H9 (cell line): ENCODE results near the gene FNDC3A. TPM values are rescaled to one million over a fixed set of nuclear protein-coding genes. Genes with fewer than 3 reads are reported as not detected.

ENCODE experiments used
- DNase-seq: peaks from one replicate; pipeline ENCODE4 v3.0.0-alpha.2; 2017
- H2AFZ ChIP-seq: one replicate; pipeline ENCODE4 v1.6.1; 2013; ENCODE audit warnings: mild to moderate bottlenecking, low read length, control low read depth, moderate library complexity
- H2AK5ac ChIP-seq: 2 replicates; pipeline ENCODE4 v1.6.1; 2013; ENCODE audit warnings: low read length, control low read depth, mixed read lengths; ENCODE audit not compliant: insufficient read length
- H2BK120ac ChIP-seq: one replicate; pipeline ENCODE4 v1.6.1; 2013; ENCODE audit warnings: low read depth, mild to moderate bottlenecking, low read length, control low read depth, inconsistent platforms; ENCODE audit not compliant: poor library complexity, severe bottlenecking
- H2BK12ac ChIP-seq: 2 replicates; pipeline ENCODE4 v1.6.1; 2013; ENCODE audit warnings: low read length, control low read depth, mixed read lengths, low read depth; ENCODE audit not compliant: insufficient read length
- H2BK15ac ChIP-seq: 2 replicates; pipeline ENCODE4 v1.6.1; 2013; ENCODE audit warnings: low read depth, low read length, control low read depth
- H2BK20ac ChIP-seq: one replicate; pipeline ENCODE4 v1.6.1; 2013; ENCODE audit warnings: low read depth, mild to moderate bottlenecking, low read length, control low read depth, inconsistent platforms; ENCODE audit not compliant: poor library complexity, severe bottlenecking
- H2BK5ac ChIP-seq: 2 replicates; pipeline ENCODE4 v1.6.1; 2013; ENCODE audit warnings: low read length, control low read depth, mixed read lengths; ENCODE audit not compliant: insufficient read length
- H3K14ac ChIP-seq: 2 replicates; pipeline ENCODE4 v1.6.1; 2013; ENCODE audit warnings: low read length, control low read depth; ENCODE audit not compliant: insufficient read depth
- H3K18ac ChIP-seq: 2 replicates; pipeline ENCODE4 v1.6.1; 2013; ENCODE audit warnings: low read depth, mild to moderate bottlenecking, mixed read lengths, low read length, control low read depth; ENCODE audit not compliant: insufficient read length
- H3K23ac ChIP-seq: 2 replicates; pipeline ENCODE4 v1.6.1; 2013; ENCODE audit warnings: low read length, control low read depth, mixed read lengths, low read depth; ENCODE audit not compliant: insufficient read length
- H3K23me2 ChIP-seq: 2 replicates; pipeline ENCODE4 v1.6.1; 2013; ENCODE audit warnings: low read depth, mild to moderate bottlenecking, mixed read lengths, low read length, control low read depth; ENCODE audit not compliant: insufficient read length, poor library complexity, severe bottlenecking
- H3K27ac ChIP-seq: 2 replicates; pipeline ENCODE4 v1.5.1; 2013; ENCODE audit warnings: low read length, control low read depth, mixed read lengths, low read depth; ENCODE audit not compliant: insufficient read length
- H3K27me3 ChIP-seq: 2 replicates; pipeline ENCODE4 v1.6.1; 2013; ENCODE audit warnings: low read length, control low read depth, inconsistent platforms; ENCODE audit not compliant: insufficient read depth
- H3K4ac ChIP-seq: 2 replicates; pipeline ENCODE4 v1.6.1; 2013; ENCODE audit warnings: low read depth, mild to moderate bottlenecking, control low read depth, inconsistent platforms, low read length, moderate library complexity
- H3K4me1 ChIP-seq: 2 replicates; pipeline ENCODE4 v1.6.1; 2013; ENCODE audit warnings: low read length, control low read depth, inconsistent platforms; ENCODE audit not compliant: insufficient read depth
- H3K4me2 ChIP-seq: 2 replicates; pipeline ENCODE4 v1.6.1; 2013; ENCODE audit warnings: low read length, control low read depth, mixed read lengths; ENCODE audit not compliant: insufficient read length, insufficient read depth
- H3K56ac ChIP-seq: 2 replicates; pipeline ENCODE4 v1.6.1; 2013; ENCODE audit warnings: low read depth, mild to moderate bottlenecking, mixed read lengths, low read length, control low read depth; ENCODE audit not compliant: insufficient read length
- H3K79me1 ChIP-seq: 2 replicates; pipeline ENCODE4 v1.6.1; 2013; ENCODE audit warnings: low read depth, mild to moderate bottlenecking, moderate library complexity, low read length, control low read depth, inconsistent platforms; ENCODE audit not compliant: insufficient read depth, poor library complexity, severe bottlenecking
- H3K79me2 ChIP-seq: 2 replicates; pipeline ENCODE4 v1.6.1; 2013; ENCODE audit warnings: low read length, control low read depth, inconsistent platforms; ENCODE audit not compliant: insufficient read depth
- H3K9ac ChIP-seq: 2 replicates; pipeline ENCODE4 v1.6.1; 2013; ENCODE audit warnings: low read length, control low read depth, mixed read lengths; ENCODE audit not compliant: insufficient read length; ENCODE audit errors: extremely low read depth
- H3K9me3 ChIP-seq: one replicate; pipeline ENCODE4 v1.6.1; 2013; ENCODE audit warnings: low read depth, low read length, inconsistent platforms; ENCODE audit not compliant: control insufficient read depth
- H3T11ph ChIP-seq: one replicate; pipeline ENCODE4 v1.6.1; 2013; ENCODE audit warnings: mild to moderate bottlenecking, low read length, control low read depth, inconsistent platforms
- H4K20me1 ChIP-seq: one replicate; pipeline ENCODE4 v1.6.1; 2013; ENCODE audit not compliant: control insufficient read depth, insufficient read length, insufficient read depth
- H4K5ac ChIP-seq: 2 replicates; pipeline ENCODE4 v1.6.1; 2013; ENCODE audit warnings: low read depth, mild to moderate bottlenecking, mixed read lengths, low read length, control low read depth; ENCODE audit not compliant: insufficient read length
- H4K8ac ChIP-seq: replicated peaks from 2 replicates; pipeline ENCODE4 v1.6.1; 2013; ENCODE audit warnings: low read length, control low read depth, mixed read lengths, low read depth; ENCODE audit not compliant: insufficient read length
- H4K91ac ChIP-seq: 2 replicates; pipeline ENCODE4 v1.6.1; 2013; ENCODE audit warnings: low read depth, mild to moderate bottlenecking, moderate library complexity, mixed read lengths, low read length, control low read depth; ENCODE audit not compliant: insufficient read length
- H3K27ac Mint-ChIP-seq, 3 experiments: 2 replicates in 2 of 3; 3 replicates in 1 of 3; pipeline ENCODE4 v1.8.0; 2020 to 2021; ENCODE audit warnings: mixed read lengths in 3 of 3, mild to moderate bottlenecking in 1 of 3, moderate library complexity in 1 of 3
- H3K27me3 Mint-ChIP-seq: 2 replicates; pipeline ENCODE4 v1.8.0; 2021; ENCODE audit warnings: low read depth, mild to moderate bottlenecking, moderate library complexity, mixed read lengths
- H3K36me3 Mint-ChIP-seq, 3 experiments: 2 replicates in 2 of 3; 3 replicates in 1 of 3; pipeline ENCODE4 v1.8.0; 2020 to 2021; ENCODE audit warnings: low read depth in 3 of 3, mixed read lengths in 3 of 3; ENCODE audit not compliant: insufficient read depth in 1 of 3
- H3K4me1 Mint-ChIP-seq, 2 experiments: 2 replicates each; pipeline ENCODE4 v1.8.0; 2020; ENCODE audit warnings: mixed read lengths in 2 of 2
- H3K4me3 Mint-ChIP-seq, 2 experiments: 2 replicates in 1 of 2; 3 replicates in 1 of 2; pipeline ENCODE4 v1.8.0; 2020 to 2021; ENCODE audit warnings: mild to moderate bottlenecking in 2 of 2, mixed read lengths in 2 of 2, moderate library complexity in 1 of 2
- H3K9me3 Mint-ChIP-seq, 2 experiments: 2 replicates in 1 of 2; 3 replicates in 1 of 2; pipeline ENCODE4 v1.8.0; 2020; ENCODE audit warnings: mild to moderate bottlenecking in 2 of 2, mixed read lengths in 2 of 2, moderate library complexity in 1 of 2
- CTCF ChIP-seq: fragments of 200-600 bp; sonication (generic); conservative IDR thresholded peaks from 3 replicates; pipeline ENCODE4 v1.8.0; 2021; ENCODE audit warnings: antibody characterized with exemption, mild to moderate bottlenecking
- WGBS: extraction: QIAGEN DNeasy Blood & Tissue Kit; methylation state at CpG from one replicate; pipeline ENCODE4 v1.1.7; 2013; ENCODE audit warnings: missing lambda C conversion rate, low lambda C conversion rate, mixed read lengths; ENCODE audit not compliant: insufficient read length; ENCODE audit errors: extremely low coverage; 5-methylcytosine and 5-hydroxymethylcytosine counted together
- total RNA-seq: library from RNA; stranded (reverse); gene quantifications from 2 replicates; pipeline ENCODE4 v1.2.1, GENCODE V29; 2021

Gene FNDC3A
- total RNA-seq, 1 experiment from 2014 or later = 27.4 TPM

- Mint-ChIP-seq H3K4me1 (peaks cover 13 to 14% of the 10 kb centered on the region in 2 experiments), H3K36me3 (no peaks in the 10 kb centered on the region), H3K27ac (peak within 1 kb of the TSS; percentile 96 to 98 (median 97); a peak in 6 of 7 replicates), H3K9me3 (no peaks in the 10 kb centered on the region; a peak in 1 of 5 replicates), H3K27me3 (no peaks in the 10 kb centered on the region; the same call in 1 of the 2 replicates), H3K4me3 (peak within 1 kb of the TSS; percentile 91 to 98)
- Histone ChIP-seq H4K5ac (no peak within 1 kb of the TSS), H3K23ac (no peak within 1 kb of the TSS), H3K79me1 (no peaks in the 10 kb centered on the region), H3K9me3 (no peaks in the 10 kb centered on the region), H4K91ac (no peak within 1 kb of the TSS), H3K27me3 (no peaks in the 10 kb centered on the region), H3K4me2 (peak within 1 kb of the TSS; percentile 96), H3K27ac (no peak within 1 kb of the TSS), H3K23me2 (peaks cover 9% of the 10 kb centered on the region), H3K9ac (peak within 1 kb of the TSS; percentile 54), H2BK12ac (no peak within 1 kb of the TSS), H3K4ac (no peak within 1 kb of the TSS), H4K8ac (no peak within 1 kb of the TSS), H3K56ac (no peak within 1 kb of the TSS), H3K18ac (no peak within 1 kb of the TSS), H2AFZ (peak within 1 kb of the TSS; percentile 63), H4K20me1 (no peaks in the 10 kb centered on the region), H3K14ac (no peak within 1 kb of the TSS; the same call in 1 of the 2 replicates), H2BK15ac (no peak within 1 kb of the TSS), H2AK5ac (no peak within 1 kb of the TSS), H2BK5ac (no peak within 1 kb of the TSS), H2BK20ac (no peak within 1 kb of the TSS), H3K4me1 (no peaks in the 10 kb centered on the region), H3T11ph (no peak within 1 kb of the TSS), H3K79me2 (no peaks in the 10 kb centered on the region), H2BK120ac (no peak within 1 kb of the TSS)
- no CpG with 5 or more reads among the region's 56 CpGs for WGBS
- TF ChIP-seq CTCF = no peak
- peak; percentile 99 for DNase-seq
Measured at GRCh38 chr13:49247643-49248621, 272.2 kb downstream of the FNDC3A start, which contains the start of gene CDADC1. Gene CDADC1, plus strand, starts transcription at chr13:49247925. Its CDS starts 113 bp downstream, at chr13:49248038.
